Left hindlimb (tissue), 1 donor: ENCODE data around the gene EFCAB7.

Source experiments
- DNase-seq: peaks from one replicate; pipeline ENCODE4 v3.0.0-alpha.2; 2018

The EFCAB7 gene, protein sequence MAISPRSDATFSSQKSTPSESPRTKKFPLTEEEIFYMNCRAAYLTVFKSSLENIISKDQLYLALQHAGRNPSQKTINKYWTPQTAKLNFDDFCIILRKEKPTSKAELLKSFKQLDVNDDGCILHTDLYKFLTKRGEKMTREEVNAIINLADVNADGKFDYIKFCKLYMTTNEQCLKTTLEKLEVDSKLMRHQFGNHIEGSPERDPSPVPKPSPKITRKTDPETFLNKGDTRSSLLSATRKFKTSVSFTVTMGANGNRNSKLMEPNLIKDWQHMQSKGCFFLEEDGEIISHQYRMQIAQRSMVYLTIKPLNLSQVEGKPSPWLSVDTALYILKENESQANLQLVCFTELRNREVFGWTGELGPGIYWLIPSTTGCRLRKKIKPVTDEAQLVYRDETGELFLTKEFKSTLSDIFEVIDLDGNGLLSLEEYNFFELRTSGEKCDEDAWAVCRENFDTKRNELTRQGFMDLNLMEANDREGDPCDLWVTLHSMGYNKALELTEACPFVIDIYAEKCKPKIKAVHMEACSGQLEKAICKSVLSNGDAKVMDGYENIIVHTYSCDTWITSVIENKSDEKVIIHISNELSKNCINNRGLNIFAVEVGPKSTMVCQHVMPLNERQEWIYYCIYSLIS

GRCh38 chr1:63522891-63523728, at the start of gene EFCAB7, which contains the start of gene ITGB3BP:
Gene EFCAB7, plus strand, starts transcription at chr1:63523525. Its CDS starts 2,048 bp downstream, at chr1:63525573.
Gene ITGB3BP, minus strand, starts transcription at chr1:63523225. Its CDS starts 92 bp downstream, at chr1:63523133.
- peak; percentile 91 for DNase-seq

DNA sequence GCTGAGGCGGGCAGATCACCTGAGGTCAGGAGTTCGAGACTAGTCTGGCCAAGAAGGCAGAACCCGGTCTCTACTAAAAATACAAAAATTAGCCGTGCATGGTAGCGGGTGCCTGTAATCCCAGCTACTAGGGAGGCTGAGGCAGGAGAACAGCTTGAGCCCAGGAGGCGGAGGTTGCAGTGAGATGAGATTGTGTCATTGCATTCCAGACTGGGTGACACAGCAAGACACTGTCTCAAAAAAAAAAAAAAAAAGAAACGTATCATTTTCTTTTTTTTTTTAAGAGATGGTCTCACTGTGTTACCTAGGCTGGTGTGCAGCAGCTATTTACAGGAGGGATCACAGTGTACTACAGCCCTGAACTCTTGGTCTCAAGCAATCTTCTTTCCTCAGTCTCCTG, 47.6 kb upstream of the EFCAB7 start:
- DNase-seq: no peak

DNA sequence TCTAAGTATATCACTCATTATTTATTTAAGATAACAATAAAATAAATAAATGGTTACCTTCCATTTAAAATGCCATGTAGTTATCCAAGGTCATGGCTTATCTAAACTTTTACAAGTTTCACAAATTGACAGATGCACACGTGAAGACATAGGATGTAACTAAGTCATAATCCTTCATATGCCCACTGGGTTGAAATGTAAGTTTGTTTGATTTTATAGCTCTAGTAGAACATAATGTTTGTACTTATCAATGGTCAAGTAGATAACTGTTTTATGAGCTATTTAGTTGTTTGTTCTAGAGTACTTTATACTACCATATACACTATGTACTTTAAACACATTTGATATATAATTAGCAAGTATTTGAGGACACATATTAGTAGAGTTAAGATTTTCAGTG, 43.3 kb upstream of the EFCAB7 start:
- no peak for DNase-seq

DNA sequence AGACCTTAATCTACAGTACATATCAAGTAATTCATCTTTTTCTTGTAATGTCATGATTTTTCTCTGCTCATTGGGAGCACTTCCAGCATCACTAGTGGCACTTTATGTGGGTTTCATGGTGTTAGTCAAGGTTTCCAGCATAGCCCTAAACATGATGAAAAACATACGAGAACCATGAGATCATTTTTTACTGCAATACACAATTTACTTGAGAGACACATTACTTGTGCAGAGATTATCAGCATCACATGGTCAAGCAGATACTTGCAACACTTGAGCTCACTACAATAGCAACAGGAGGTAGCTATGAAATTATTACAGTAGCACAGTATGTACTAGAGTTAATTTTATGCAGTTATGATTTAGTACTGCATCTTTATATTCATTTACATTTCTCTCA, 36.7 kb upstream of the EFCAB7 start:
- DNase-seq: no peak

DNA sequence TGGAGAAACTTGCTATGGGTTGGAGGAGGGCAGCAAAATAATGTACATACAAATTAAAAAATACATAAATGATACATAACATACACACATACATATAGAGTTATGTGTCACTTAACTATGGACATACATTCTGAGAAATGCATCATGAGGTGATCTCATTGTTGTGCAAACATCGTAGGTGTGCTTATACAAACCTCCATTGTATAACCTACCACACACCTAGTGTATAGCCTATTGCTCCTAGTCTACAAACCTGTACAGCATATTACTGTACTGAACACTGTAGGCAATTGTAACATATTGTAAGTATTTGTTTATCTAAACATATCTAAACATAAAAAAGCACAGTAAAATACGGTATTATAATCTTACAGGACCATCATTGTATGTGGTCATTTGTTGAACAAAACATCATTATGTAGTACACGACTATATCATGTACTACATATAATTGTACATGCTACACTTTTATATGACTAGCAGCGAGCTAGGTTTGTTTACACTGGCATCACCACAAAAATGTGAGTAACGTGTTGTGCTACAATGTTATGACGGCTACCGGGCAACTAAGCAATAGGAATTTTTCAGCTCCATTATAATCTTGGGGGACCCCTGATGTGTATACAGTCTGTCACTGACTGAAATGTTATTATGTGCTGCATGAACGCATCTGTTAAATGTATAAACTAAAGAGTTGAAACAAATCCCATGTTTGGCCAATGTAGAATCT, 35.8 kb upstream of the EFCAB7 start:
- no peak for DNase-seq

- DNase-seq: no peak
Measured at GRCh38 chr1:63497577-63497976, 25.7 kb upstream of the EFCAB7 start.

- no peak for DNase-seq
Measured at GRCh38 chr1:63498106-63498505, 25.2 kb upstream of the EFCAB7 start.

GRCh38 chr1:63501256-63501655, 22.1 kb upstream of the EFCAB7 start:
- DNase-seq: no peak

GRCh38 chr1:63506782-63507181, 16.5 kb upstream of the EFCAB7 start:
- DNase-seq: no peak

DNA sequence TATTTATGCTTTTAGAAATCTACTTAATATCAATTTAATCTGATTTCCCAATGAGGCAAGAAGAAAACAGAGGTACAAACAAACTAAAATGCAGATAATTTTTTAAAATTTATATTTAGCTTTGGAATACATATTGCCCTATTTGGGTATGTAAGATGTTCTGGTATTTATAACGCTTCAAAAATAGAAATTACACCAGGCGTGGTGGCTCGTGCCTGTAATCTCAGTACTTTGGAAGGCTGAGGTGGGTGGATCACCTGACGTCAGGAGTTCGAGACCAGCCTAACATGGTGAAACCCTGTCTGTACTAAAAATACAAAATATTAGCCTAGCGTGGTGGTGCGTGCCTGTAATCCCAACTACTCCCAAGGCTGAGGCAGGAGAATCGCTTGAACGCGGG, 13.6 kb upstream of the EFCAB7 start:
- DNase-seq: no peak

- no peak for DNase-seq
Measured at GRCh38 chr1:63512584-63512983, 10.7 kb upstream of the EFCAB7 start.

- DNase-seq: no peak
Measured at GRCh38 chr1:63516629-63517028, 6.7 kb upstream of the EFCAB7 start.

DNA sequence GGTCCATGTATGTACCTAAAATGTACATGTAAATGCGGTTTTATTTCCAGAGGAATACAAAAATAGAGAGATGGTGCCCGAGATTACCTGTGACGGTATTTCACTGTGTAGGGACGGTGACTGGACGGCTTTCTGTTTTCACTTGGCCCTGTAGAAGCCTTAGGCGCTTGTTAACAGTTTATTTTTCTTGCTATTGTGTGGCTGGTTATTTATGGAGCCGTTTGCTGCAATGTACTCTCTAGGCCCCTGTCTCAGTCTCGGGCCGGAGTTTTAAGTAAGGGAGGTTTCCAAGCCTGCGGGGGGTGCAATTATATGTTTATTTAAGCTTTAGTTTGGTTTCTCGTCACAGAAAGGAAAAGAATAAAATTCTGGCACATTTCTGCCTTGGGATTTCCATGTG, 413 bp downstream of the EFCAB7 start:
- no peak for DNase-seq

GRCh38 chr1:63524201-63524600, 876 bp downstream of the EFCAB7 start:
- no peak for DNase-seq

- no peak for DNase-seq
Measured at GRCh38 chr1:63532727-63533126, 9.4 kb downstream of the EFCAB7 start.

DNA sequence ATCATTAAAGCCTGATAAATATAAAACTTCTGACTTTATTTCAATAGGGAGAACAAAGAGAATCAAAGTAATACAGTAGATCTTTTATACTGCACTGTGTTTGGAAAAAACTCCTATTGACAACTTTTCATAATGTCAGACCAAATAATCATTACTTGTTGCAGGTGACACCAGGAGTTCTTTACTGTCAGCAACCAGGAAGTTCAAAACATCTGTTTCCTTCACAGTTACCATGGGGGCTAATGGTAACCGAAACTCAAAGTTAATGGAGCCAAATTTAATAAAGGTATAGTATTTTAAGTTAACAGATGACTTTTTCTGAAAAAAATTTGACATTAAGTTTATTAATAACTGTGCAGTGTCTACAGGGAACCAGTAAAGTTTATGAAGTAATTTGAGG, 10.6 kb downstream of the EFCAB7 start:
- DNase-seq: no peak

- no peak for DNase-seq
Measured at GRCh38 chr1:63534406-63534805, 11.1 kb downstream of the EFCAB7 start.

DNA sequence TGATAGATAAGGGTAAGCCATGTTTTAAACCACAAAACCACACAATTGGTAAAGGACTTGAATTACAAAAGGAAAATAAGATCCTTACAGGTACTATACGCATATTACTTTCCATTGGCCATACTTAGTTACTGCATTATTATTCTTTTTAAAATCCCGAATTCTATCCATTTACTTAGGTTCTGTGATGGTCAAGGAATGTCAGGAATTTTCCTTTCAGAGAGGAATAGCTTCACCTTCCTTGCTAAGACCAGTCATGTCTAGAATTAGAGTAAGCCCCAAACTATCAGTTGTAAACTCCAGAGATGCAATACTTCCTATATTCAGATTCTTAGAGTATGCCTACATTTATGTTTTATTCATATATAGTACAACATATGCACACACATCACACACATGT, 13.7 kb downstream of the EFCAB7 start:
- DNase-seq: no peak

- DNase-seq: no peak
Measured at GRCh38 chr1:63537940-63538339, 14.6 kb downstream of the EFCAB7 start.

DNA sequence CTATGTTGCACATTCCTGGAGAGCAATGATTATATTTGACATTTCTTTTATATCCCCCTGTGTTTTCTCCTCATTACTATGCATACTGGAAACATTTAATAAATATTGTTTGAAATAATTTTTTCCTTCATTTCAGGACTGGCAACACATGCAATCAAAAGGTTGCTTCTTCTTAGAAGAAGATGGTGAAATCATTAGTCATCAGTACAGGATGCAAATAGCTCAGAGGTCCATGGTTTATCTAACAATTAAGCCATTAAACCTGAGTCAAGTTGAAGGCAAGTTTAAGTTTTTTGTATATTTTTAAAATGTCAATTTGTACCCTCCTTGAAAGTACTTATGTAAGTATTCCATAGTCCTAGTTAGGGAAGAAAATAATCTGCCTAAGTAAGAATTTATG, 22.5 kb downstream of the EFCAB7 start:
- no peak for DNase-seq

DNA sequence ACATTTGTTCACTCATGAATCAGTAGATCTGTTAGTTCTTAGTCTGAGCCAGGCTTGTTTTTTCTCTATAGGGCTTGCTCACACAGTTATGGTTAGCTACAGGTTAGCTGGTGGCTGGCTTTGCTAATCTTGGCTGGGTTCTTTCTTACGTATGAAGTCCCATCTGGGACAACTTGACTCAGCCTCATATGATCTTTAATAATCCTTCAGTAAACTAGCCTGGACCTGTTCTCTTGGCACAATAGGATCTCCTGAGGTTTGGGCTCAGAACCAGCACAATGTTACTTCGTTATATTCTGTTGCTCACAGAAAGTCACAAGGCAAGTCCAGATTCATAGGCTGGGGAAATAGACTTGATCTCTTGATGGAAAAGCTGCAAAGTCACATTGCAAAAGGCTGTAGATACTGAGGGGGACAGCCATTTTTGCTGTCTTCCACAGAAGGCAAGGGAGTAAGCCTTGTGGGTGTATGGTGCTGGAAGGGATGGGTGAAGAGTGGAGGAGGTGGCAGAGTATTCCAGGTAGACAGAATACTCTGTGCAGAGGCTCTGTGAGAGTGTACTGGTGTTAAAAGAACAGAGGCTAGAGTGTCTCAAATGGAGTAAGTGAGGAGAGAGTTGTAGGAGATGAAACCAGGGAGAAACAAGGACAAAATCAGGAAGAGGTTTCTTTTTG, 24.4 kb downstream of the EFCAB7 start:
- DNase-seq: no peak

DNA sequence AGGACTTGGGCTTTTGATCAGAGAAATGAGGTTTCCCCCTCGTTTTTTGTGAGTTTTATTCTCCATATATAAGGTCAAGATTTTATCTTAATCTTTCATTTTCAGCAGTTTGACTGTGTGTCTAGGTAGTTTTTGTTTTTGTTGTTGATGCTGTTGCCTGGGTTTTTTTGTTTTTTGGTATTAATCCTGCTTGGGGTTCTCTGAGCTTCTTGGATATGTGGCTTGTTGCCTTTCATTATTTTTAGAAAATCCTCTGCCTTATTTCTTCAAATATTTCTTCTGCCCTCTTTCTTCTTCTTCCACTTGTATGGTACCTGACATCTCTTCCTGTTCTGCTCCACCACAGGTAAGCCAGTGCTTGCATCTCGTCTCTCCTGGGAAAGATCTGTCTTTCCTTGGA, 25.0 kb downstream of the EFCAB7 start:
- DNase-seq: no peak
